Fibroblast of pulmonary artery (primary cell): ENCODE results near the gene RIIAD1.

Experiments
- DNase-seq: peaks from one replicate; pipeline ENCODE4 v3.0.0-alpha.2; 2010; ENCODE audit warnings: low read depth
- H3K4me3 ChIP-seq: replicated peaks from 2 replicates; pipeline ENCODE4 v1.5.1; 2011; ENCODE audit warnings: low read depth, mild to moderate bottlenecking, control low read depth, low read length, moderate library complexity
- TF ChIP-seq, protein P1 (sequence below): IDR thresholded peaks from 2 replicates; pipeline ENCODE4 v1.5.1; 2011; ENCODE audit warnings: mild to moderate bottlenecking, control low read depth, low read length, inconsistent platforms; ENCODE audit errors: missing control alignments

Gene RIIAD1

GRCh38 chr1:151774256-151774922, 53.1 kb downstream of the RIIAD1 start:
- DNase-seq = no peak
- TF ChIP-seq, protein P1, sequence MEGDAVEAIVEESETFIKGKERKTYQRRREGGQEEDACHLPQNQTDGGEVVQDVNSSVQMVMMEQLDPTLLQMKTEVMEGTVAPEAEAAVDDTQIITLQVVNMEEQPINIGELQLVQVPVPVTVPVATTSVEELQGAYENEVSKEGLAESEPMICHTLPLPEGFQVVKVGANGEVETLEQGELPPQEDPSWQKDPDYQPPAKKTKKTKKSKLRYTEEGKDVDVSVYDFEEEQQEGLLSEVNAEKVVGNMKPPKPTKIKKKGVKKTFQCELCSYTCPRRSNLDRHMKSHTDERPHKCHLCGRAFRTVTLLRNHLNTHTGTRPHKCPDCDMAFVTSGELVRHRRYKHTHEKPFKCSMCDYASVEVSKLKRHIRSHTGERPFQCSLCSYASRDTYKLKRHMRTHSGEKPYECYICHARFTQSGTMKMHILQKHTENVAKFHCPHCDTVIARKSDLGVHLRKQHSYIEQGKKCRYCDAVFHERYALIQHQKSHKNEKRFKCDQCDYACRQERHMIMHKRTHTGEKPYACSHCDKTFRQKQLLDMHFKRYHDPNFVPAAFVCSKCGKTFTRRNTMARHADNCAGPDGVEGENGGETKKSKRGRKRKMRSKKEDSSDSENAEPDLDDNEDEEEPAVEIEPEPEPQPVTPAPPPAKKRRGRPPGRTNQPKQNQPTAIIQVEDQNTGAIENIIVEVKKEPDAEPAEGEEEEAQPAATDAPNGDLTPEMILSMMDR = no peak
- no peak overlapping the region for H3K4me3 ChIP-seq

- no peak for DNase-seq
- TF ChIP-seq, protein P1 = no peak
- no peak overlapping the region for H3K4me3 ChIP-seq
Observed at GRCh38 chr1:151775894-151776664, 54.8 kb downstream of the RIIAD1 start.

GRCh38 chr1:151776665-151777062, 55.3 kb downstream of the RIIAD1 start:
- DNase-seq = no peak
- H3K4me3 ChIP-seq = no peak overlapping the region
- TF ChIP-seq, protein P1 = no peak

DNA sequence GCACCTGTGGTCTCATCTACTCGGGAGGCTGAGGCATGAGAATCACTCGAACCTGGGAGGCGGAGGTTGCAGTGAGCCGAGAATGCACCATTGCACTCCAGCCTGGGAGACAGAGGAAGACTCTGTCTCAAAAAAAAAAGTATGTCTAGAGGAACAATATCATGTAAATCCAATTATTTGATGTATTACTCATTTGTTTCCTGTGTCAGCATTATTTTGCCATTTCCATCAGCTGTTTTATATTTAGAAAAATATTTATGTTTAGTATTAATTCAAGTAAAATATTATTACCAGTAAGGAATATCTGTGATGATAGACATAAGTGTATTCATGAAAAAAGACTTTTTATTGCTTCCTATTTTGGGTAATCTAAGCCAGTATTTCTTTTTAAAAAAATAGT, 56.0 kb downstream of the RIIAD1 start:
- TF ChIP-seq, protein P1 = no peak
- no peak for DNase-seq
- no peak overlapping the region for H3K4me3 ChIP-seq
